Ammon's horn (tissue), 1 donor: ENCODE measurements around the gene TRANK1.

ENCODE experiments used
- DNase-seq: peaks from one replicate; pipeline ENCODE4 v3.0.0-alpha.2; 2016; ENCODE audit warnings: low spot score

Gene TRANK1

DNA sequence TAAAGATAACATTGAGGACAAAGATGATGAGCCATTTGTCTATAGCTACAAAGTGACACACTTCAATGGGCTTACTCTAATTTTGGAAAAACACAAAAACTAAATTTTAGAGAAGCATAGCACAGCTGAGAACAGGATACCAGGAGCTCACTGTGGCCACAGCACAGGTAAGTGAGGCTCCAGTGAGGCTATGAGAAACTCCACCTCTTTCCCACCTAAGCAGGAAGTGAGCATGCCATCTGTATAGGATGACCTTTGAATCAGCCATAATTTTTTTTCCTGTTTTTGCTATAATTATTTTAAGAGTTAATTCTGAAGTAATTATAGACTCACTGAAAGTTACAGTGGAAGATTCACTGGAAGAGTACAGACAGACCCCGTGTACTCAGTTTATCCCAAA is 98.4 kb downstream of the TRANK1 start:
- no peak for DNase-seq

DNA sequence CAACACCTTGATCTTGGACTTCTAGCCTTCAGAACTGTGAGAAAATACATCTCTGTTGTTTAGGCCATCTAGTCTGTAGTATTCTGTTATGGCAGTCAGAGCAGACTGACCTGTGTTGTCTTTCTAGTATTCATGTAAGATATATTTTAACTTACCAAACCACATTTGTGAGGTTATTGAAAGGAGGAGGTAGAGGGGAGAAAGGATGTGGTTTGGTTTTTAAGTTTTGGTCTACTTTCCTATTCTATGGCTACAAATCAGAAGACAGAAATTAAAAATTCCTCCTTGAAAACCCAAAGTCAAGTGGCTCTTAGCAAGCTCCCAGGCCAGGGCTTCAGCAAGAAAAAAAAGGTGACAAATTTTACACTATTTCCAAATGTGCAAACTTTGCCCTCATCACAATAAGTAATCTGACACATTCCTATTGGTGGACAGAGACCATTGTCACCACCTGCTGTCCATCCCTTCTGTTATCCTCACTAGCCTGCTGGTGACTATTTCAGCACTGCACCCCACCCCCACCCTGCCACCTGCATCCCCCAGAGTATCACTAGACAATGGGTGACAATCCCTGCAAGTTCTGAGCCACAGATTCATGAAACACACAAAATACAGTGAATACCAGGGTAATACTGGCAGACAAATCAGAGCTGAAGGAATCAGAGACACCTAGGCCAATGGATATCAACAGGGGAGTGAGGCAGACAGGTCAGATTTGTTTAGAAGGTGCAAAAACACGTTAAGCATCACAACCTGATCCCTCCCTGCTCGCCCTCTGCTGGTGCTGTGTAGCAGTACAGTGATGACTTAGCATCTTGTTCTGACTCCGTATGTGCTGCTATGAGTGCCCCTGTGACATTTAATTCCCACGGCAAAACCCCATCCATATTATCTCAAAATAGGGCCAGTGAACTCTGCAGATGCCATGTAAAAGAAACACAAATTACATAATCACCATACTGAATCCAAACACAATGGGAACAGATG is 101.5 kb downstream of the TRANK1 start:
- DNase-seq: peak; percentile 30

DNA sequence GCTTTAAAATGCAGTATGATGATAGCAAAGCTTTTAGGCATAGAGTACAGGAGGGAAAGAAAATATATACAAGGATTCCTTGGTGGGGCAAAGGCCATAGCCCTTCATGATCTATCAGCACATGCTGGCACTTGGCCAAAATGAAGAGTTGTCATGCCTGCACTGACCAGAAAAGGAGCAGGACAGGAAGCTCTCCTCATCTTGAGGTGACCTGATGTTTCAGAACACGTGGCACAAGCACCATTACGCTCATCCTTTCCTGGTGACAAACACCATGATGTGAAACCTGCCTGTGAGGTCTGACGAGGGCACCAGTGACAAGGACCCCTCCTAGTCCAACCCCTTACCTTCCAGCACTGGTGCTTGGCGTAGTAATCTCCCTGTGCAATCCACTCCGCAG is 102.6 kb downstream of the TRANK1 start:
- DNase-seq: no peak

DNA sequence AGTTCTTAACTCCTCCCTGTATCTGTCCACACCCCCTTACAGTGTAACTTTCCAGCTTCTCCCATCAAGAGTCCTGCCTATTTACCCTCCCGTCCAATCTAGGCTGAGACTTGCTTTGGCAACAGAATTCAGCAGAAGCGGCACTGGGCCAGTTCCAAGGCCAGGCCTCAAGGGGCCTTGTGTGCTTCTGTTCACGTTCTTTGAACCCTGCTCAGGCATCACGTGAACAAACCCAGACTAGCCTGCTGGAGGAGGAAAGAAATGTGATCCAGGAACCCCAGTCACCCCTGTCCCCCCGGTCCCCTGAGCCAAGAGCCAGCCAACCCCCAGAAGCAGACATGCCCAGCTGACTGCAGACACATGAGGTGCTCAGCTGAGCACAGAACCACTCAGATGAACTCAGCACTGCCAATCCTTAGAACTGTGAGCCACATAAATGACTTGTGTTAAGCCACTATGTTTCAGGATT is 104.4 kb downstream of the TRANK1 start:
- DNase-seq: no peak

DNA sequence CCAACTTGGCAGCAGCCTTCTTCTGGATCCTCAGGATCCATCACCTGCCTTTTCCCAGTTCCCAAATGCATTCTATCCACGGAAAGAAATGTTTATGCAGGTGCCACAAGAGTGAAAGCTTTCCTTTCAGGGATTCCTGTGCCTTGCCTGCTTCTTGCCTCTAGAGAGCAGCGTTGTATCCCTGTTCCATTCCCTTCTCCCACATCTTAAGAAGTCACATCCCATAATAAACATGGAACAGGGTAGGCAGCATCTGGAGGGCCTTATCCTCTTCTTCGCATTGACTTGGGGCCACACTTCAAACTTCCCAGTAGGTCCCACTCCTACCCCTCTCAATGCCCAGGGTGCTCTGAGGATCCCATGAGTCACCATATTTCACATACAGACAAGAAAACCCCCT is 107.8 kb downstream of the TRANK1 start:
- no peak for DNase-seq

DNA sequence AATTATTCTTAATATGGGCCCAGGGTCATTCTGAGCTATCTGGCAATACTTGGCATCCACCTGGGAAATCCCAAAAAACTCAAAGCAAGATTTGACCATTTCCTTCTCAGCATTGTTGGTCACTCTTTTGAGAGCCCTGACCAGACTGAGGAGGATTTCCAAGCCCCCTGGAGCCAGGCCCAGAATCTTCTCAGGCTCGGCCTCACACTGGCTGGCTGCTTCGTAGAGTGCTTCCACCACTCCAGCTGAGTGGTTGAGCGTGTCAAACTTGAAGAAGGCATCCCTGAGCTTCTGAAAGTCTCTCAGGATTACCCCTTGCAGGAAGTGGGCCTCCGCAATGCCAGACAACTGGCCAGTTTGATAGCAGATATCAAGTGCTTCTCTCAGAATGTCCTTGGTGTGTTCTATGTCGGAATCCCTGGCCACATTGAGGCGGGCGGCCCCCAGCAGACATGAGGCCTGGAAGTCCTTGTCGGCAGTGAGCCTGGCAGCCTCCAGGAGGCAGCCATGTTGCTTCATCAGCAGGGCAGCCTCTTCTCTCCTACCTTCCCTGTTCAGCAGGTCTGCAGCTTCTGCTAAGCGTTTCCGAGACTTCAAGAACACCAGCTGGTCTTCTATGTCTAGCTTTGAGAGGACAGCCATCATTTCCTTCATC is 111.6 kb downstream of the TRANK1 start:
- no peak for DNase-seq

DNA sequence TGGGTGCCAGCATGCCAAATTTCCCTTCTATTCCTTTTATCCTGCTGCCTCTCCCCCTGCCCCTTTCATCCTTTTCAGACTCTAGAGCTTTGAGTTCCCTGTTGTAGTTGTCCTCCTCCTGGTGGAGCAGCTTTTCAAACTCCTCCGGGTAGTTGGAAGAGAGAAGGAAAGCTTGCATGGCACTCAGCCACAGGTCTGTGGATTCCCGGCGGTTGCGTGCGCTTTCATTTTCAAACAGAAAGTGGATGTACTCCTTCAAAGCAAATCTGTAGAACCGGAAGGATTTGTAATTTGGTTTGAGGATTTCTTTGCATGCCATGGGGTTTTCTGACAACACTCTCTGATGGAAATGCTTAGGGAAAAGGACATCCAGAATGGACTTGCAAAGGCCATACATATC is 112.4 kb downstream of the TRANK1 start:
- DNase-seq: no peak

DNA sequence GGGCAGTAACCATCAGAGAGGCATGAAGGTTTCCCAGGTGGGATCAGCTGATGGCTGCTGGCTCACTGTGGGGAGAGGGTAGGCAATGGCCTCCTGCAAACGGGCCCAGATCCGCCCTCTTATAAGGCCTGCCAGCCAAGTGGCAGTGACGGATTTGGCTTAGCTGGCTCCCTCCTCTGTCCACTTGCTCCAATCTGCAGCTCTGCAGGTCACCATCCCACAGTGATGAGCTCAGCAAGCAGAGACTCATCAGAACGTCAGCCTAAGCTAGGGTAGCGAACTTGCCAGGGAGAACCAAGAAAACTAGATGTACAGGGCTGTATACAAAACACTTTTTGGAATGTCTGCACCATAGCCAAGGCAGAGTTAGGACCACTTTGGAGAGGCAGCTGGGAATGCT is 117.7 kb downstream of the TRANK1 start:
- DNase-seq: no peak

DNA sequence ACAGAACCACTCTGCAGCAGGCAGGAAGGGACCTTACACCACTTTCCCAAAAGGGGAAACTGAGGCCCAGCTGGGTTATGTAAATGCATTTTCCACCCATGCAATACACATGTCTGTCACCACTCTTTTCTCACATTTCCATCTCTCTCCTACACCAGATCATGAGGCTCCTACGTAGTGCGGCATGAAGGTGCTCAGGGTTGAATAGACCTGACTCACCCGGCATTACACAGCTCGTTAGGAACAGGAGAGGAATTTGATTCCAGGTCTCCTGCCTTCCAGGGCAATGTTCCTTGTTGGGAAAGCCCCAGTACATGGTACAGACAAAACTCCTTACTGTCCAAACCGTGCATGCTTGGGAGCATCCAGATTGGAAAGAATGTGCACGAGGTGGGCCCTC is 118.6 kb downstream of the TRANK1 start:
- no peak for DNase-seq

DNA sequence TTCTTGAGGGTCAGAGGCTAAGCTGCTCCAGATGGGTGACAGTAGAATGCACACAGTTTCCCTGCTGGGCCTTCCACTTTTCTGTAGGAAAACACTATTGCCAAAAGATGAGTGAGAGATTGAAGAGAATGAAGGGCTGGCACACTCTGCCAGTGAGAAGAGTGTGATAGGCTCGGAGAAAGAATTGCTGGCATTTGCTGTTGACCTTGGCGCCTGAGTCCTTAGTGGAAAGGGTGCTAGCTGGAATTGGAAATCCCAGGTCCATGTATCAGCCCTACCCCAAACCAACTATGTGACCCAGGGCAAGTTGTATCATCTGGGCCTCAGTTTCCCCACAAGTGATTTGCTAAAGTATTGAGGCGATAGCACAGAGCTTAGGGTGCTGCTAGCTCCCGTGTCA is 120.4 kb downstream of the TRANK1 start:
- no peak for DNase-seq

DNA sequence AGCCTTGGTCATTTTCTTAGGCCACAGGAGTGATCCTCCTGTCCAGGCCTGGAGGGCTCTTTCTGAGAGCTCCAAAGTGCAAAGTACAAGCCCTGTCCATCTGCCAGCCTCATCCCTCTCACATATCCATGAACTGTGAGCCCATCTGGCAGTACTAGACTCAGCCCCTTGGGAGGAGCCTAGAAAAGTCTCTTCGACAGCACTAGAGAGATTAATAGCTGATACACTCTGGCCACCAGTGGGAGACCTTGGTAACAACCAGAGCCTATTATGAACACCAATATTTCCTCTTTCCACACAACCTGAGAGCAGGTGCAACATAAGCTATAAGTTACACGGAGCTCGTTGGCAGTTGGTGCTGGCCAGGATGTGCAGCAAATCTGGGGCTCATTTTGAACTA is 121.0 kb downstream of the TRANK1 start:
- no peak for DNase-seq

DNA sequence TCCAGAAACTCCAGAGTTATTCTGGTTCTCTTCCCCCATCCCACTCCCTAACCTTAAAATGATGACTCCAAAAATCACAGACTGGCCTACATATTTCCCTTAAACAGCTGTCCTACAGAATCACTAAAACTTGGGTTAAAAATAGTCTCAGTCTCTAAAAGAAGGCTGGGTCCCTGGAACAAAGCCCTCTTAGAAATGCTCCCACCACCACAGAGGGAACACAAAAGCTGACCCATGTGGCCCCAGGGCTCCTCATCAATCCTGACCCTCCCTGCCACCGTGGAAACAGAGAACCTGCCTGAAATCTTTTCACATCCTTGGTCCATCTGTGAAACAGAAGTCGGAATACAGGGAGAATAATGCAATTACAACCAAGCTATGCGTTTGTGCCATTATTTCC is 124.8 kb downstream of the TRANK1 start:
- DNase-seq: no peak

DNA sequence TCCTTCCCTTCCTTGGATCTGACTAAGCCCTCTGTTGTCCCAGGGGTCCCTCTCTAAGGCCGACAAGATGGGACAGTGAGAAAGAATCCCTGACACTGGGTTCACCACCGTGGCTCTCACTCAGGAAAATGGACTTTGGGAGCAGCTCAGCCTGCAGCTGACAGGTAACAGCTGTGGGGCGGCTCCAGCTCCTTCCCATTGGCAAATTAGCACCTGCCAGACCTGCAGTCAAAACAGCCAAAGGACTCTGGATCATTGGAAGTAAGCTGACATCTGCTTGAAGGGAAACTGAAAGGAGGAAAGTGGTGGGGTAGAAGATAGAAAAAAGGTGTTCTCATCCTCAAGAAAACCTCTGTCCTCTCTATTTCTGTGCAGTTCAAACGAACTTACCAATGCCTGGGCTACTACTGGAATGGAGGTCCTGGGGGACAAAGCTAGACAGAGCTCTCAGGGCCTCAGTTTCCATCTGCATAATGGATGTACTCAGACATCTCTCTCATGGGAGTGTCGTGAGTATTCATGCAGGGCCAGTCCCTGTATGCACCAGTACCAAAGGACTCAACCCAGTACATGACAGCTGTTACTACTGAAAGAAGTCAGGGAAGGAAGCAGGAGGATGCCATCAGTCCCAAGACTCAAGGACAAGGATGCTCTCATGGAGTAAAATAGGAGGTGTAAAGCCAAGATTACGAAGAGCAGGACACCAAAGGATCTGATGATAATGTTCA is 126.9 kb downstream of the TRANK1 start:
- no peak for DNase-seq

DNA sequence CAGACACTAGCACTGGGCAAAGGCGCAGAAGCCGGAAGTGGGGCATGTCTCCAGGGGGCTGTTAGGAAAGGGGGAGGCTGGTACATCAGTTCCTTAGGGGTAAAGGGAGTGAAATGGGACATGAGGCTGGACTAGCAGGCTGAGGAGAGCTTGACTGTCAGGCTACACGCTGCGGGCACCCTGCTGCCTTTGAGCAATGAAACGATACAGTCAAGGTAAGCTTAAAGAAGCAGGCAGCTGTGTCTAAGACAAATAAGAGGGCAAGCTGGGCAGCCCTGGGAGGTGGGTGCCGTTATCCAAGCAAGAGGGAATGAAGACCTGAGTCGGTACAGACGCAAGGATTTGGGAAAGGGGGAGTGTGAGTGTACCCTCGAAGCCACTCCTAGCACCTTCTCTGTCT is 129.5 kb downstream of the TRANK1 start:
- no peak for DNase-seq

DNA sequence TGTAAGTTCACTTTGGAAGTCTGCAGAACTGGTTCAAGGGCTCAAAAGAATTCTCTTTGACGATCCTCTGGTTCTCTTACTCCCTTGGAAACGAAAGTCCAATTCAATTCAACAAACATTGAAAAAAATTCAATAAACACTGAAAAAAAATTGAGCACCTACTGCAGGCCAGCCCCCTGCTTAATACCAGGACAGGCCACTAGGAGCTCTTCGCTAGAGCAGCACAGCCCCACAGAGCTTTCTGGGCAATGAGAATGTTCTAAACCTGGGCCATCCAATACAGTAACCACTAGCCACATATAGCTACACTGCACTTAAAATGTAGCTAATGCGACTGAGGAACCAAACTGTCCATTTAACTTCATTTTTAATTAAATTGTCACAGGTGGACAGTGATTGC is 130.1 kb downstream of the TRANK1 start:
- no peak for DNase-seq

DNA sequence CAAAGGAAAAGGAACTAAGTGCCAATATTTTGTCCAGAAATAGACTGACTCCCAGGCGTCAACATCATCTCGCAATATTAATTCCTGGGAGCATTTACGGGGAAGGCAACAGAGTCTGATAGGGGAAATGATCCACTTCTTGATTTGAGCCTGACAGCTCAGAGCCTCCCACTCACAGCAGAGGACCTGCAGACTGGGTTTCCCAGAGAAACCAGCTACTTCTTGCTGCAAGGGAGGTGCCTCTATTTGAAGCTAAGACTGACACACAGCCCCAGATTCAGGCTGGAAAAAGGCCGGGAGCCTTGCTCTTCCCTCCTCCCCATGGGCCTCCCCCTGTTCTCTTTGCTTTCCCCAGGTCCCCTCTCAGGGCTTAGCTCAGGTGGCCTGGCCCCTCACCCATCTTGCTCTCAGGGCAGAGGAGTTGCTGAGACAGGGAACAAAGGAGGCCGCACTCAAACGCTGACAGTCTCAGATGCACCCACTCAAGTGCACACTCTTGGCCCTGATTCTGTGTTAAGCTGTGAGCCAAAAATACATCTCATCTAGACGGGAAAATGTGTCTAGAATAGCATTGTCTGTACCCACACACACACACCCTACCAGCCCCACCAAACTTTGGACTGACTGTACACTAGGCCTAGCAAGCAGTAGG is 130.7 kb downstream of the TRANK1 start:
- peak; percentile 19 for DNase-seq

DNA sequence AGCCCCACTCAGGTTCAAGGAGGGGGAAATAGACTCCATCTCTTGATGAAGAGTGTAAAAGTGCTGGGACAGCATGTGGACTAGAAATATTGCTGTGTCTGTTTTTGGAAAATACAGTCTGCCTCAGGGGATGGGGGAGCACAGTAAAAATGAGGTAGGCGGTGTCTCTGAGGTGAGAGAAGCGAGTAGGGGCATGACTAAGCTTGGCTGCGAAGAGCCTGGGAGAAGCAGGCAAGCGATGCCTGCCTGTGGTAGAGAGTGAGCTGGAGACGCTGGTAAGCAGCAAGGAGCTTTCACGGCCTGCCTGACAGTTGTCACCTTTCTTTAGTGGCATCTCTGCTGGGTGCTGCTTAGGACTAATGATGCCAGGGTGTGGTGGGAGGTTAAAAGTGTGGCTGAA is 131.5 kb downstream of the TRANK1 start:
- DNase-seq: peak; percentile 71

DNA sequence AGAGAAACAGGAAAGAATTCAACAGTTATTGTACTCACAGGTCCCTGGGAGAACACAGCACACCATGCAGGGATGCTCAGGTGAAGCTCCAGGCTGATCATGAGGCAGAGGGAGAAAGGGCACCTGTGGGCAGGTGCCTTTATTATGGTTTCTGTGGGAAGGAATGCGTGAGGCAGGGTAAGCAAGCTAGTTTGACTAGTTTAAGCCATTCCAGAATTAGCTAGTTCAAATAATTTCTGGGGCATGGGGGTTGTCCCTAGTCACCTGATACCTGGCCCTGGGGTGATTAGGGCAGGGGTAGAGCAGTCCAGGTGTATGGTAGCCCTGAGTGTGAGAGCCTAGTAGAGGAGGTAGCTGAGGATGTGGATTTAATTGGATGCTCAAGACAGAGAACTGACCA is 132.6 kb downstream of the TRANK1 start:
- DNase-seq: no peak

DNA sequence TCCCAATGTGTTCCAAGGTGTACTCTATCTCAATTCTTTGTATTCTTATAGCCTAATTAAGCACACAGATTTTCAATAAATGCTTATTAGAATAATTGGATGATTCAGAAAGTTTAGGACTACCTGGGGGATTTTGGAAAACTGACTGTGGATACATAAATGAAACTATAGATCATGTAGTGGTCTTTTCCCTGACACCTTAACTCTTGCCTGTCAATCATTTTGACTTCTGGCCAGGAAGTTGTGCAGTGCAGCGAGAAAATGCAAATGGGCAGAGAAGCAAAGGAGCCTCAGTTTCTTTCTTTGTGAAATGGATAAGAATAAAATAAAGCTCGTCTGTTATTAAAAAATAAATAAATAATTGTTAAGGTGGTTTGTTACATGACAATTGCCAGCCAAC is 133.1 kb downstream of the TRANK1 start:
- no peak for DNase-seq

DNA sequence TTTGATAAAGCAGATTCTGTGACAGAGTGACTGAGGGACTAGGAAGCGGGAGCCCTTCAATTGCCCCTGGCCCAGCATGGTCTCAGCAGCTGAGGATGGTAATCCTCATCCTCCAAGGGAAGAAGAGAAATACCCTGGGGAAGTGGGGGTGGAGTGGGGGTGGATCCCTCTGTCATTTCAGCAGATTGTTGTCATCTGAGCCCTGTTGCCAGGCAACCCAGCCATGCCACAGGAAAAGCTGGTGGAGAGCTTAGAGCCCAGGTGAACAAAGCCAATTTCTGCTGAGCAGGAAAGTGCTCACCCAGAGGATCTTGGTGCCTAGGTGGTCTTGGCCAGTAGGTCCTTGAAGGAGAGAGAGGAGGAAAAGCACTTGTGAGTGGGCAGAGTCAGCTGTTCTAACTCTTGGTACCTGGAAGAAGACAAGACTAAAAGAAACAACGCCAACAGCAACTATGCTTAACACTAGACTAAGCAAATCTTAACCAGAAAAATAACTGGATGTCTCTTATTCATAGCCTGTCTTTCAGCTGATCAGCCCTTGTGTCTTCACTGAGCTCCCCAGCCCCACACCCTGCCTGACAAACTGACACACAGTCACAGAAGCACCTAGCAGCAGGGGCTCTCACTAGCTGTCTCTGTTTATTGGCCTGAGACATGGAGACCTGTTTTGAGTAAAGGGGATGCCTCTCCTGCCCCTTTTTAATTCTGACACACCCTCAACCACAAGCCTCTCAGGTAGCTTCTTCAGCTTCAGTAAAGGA is 140.4 kb downstream of the TRANK1 start:
- DNase-seq: peak; percentile 54

DNA sequence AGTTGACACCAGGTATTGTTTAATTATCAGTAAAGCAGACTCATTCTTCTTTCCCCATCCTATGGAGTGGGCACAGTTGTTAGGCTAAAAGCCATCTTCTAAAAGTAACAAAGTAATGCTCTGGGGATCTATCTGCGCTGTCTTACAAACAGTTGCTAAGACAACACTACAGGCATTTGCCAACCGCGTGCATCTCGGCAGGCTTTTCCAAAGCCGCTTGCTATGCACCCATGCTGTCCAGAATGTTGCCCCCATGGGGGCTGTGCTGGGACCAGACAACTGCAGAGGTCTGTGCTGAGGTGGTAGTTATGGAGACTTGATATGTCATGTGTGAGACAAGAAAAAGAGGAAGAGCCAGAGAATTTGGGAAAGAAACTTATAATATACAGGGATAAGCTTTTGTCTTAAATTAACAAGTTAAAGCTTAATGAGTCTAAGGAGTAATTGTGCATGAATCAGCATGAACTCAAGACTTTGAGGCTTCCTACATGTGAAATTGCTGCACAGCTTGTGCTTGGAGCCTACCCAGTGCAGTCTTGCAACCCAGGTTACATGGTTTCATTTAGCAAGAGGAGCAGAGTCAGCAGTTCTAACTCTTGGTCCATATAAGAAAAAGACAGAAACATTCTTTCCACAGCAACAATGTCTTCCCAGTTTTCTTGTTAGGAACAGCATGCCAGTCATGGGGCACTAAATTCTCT is 141.6 kb downstream of the TRANK1 start:
- DNase-seq: peak; percentile 11
